AG04450 (cell line): ENCODE data around the gene PLBD1. TPM values are rescaled to one million over a fixed set of nuclear protein-coding genes. Genes with fewer than 3 reads are reported as not detected.

Source experiments
- CTCF ChIA-PET: fragments of 300-600, 350-600 bp; formaldehyde crosslinking; extraction: SDS; loops from one replicate; lab custom pipeline; 2022; ENCODE audit warnings: antibody characterized with exemption, inconsistent platforms; lab: Charles Lee
- POLR2A ChIA-PET: fragments of 350-600 bp; formaldehyde crosslinking; extraction: SDS; loops from one replicate; lab custom pipeline; 2021; ENCODE audit warnings: antibody characterized with exemption, inconsistent platforms; lab: Yijun Ruan, JAX
- DNase-seq: peaks from one replicate; pipeline ENCODE4 v3.0.0-alpha.2; 2011; ENCODE audit warnings: low read depth, low spot score
- H3K27ac ChIP-seq: one replicate; pipeline ENCODE4 v1.5.1; 2012; ENCODE audit warnings: low read depth, low read length, control low read depth
- H3K27me3 ChIP-seq: one replicate; pipeline ENCODE4 v1.6.0; 2012; ENCODE audit warnings: low read length; ENCODE audit not compliant: control insufficient read depth, insufficient read depth
- H3K4me3 ChIP-seq: 2 replicates; pipeline ENCODE4 v1.5.1; 2011; ENCODE audit warnings: mild to moderate bottlenecking, low read depth, low read length, control low read depth
- H3K9me3 ChIP-seq: 2 replicates; pipeline ENCODE4 v1.5.1; 2012; ENCODE audit warnings: low read length; ENCODE audit not compliant: control insufficient read depth, insufficient read depth
- polyA plus RNA-seq: library from polyadenylated mRNA; depleted of rRNA; stranded (reverse); fragments of >200 nt; gene quantifications from 2 replicates; pipeline ENCODE4 v1.2.3, GENCODE V29; 2011; rRNA removed
- small RNA-seq: library from RNA; depleted of rRNA; stranded (forward); fragments of <200 nt; gene quantifications from one replicate; pipeline ENCODE3, GENCODE V24; 2012; ENCODE audit warnings: low read depth; ENCODE audit not compliant: insufficient read length
- TF ChIP-seq, protein P1 (sequence below): IDR thresholded peaks from 2 replicates; pipeline ENCODE4 v1.5.1; 2011; ENCODE audit warnings: low read depth, low read length, control low read depth, inconsistent platforms

Gene PLBD1
- polyA plus RNA-seq, 1 experiment, result 0.37 TPM

DNA sequence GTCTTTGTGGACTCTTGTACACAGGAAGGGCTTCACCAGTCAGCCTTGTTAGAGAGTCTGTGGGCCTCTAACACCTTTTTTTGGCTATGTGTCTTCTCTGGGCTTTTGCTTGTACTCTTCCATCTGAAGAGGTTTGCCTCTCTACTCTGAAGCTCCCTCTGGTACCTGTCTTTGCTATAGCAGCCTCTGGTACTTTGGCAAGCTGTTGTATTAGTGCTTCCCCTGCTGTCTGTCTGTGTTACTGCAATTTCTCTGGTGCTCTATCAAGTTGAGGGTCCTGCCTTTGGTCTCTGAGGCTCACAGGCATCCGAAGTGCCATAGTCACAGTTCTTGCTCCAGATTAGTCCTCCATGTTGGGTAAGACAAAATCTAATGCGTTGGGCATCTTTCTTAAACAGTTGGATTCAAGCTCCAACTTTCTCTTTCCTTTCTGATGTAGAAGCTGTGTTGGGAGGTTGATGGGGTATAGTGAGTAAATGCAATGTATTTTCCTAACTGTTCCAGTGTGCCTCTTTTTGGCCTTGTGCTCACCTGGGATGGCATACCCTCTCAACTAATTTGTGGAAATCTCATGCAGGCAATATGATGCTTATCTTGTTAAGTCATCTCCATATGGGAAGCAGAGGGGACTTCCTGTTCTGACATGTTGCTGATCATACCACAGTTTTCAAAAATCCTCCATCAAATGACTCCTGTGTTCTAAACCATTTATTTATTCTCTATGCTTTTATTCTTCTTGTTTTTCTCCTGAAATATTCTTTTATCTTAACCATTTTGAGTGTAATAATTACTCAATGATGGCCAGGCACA lies 113.4 kb downstream of the PLBD1 start:
- Histone ChIP-seq H3K27ac (no peak overlapping the region), H3K27me3 (no peaks in the 10 kb centered on the region), H3K9me3 (no peaks in the 10 kb centered on the region), H3K4me3 (no peak overlapping the region)
- CTCF ChIA-PET, result interaction anchor here (0.8 to 4.4 kb wide), 7 partner anchors 9 to 270 kb away, joined by 4 to 19 read pairs (median 5); no protein-coding TSS in a partner anchor
- TF ChIP-seq, protein P1, sequence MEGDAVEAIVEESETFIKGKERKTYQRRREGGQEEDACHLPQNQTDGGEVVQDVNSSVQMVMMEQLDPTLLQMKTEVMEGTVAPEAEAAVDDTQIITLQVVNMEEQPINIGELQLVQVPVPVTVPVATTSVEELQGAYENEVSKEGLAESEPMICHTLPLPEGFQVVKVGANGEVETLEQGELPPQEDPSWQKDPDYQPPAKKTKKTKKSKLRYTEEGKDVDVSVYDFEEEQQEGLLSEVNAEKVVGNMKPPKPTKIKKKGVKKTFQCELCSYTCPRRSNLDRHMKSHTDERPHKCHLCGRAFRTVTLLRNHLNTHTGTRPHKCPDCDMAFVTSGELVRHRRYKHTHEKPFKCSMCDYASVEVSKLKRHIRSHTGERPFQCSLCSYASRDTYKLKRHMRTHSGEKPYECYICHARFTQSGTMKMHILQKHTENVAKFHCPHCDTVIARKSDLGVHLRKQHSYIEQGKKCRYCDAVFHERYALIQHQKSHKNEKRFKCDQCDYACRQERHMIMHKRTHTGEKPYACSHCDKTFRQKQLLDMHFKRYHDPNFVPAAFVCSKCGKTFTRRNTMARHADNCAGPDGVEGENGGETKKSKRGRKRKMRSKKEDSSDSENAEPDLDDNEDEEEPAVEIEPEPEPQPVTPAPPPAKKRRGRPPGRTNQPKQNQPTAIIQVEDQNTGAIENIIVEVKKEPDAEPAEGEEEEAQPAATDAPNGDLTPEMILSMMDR, result peak; percentile 63
- DNase-seq, result no peak
- POLR2A ChIA-PET, result no interaction called here

Small RNAs within 50 kb of the gene (small RNA-seq; reads per million reads assigned to genes)
- gene RN7SKP134, result not detected

Other genes starting within 250 kb of the PLBD1 start
- 24.8 and 26.6 TPM in 2 replicates for gene ATF7IP, start 202.2 kb downstream of the PLBD1 start, polyA plus RNA-seq
- gene GUCY2C, start 128.7 kb upstream of the PLBD1 start, polyA plus RNA-seq, result not detected in 2 replicates
- gene WBP11, start 235.6 kb upstream of the PLBD1 start, polyA plus RNA-seq, result 13.2 and 16.5 TPM in 2 replicates
- gene C12orf60, start 235.8 kb upstream of the PLBD1 start, polyA plus RNA-seq, result 0.57 and 1.0 TPM in 2 replicates
- 0.05 TPM in 1 of 2 replicates, not detected in the other for gene SMCO3, start 246.3 kb upstream of the PLBD1 start, polyA plus RNA-seq